SK-N-MC (cell line): Measurements from ENCODE around the gene FBLN1.

Experiments used
- EZH2 ChIP-seq: fragments of 200-600 bp; sonication (generic); IDR thresholded peaks from one replicate; pipeline ENCODE4 v1.6.1; 2017; ENCODE audit warnings: antibody characterized with exemption
- POLR2AphosphoS5 ChIP-seq: IDR thresholded peaks from 2 replicates; pipeline ENCODE4 v1.6.1; 2012; ENCODE audit warnings: mild to moderate bottlenecking, low read depth, low read length, borderline replicate concordance

DNA sequence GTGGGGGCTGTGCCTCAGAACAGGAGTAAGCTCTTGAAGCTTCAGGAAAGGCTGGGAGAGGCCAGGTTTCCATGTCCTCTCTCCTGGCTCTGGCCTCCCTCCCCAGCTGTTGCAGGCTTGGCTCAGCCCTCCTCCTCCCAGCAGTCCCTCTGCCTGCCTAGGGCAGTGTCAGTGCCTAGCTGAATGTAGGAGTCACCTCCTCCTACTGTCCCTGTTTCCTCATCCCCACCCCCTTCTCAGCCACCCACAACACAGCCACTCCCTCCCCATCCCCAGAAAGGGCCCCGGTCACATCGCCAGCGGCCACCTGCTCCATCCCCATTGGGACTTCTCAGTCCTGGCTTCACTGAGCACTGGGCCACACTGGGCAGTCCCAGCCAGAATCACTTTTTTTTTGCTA is 2.9 kb upstream of the FBLN1 start:
- TF ChIP-seq EZH2 (no peak), POLR2AphosphoS5 (no peak)
